GM19452 (cell line): ENCODE data around the gene DNAL4.

Source experiments
- ATAC-seq: cut with Tn5 transposase; IDR thresholded peaks from one replicate; pipeline ENCODE4 v1.9.1; 2021; ENCODE audit not compliant: unreplicated experiment

The DNAL4 gene

DNA sequence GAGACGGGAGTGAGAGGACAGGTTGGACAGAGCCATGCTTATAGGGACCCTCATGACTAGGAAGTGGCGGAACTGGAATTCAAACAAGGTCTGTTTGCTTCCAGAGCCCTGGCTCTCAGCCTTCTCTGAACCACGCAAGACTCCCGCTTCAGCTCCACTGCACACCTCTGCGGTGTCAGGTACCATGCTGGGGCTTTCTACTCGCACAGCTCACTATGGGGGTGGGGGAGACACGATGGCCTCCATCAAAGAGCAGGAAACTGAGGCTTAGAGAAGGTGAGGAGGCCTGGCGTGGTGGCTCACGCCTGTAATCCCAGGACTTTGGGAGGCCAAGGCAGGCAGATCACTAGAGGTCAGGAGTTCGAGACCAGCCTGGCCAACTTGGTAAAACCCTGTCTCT lies 52.4 kb downstream of the DNAL4 start:
- ATAC-seq = no peak

GRCh38 chr22:38741166-38741565 lies 52.8 kb downstream of the DNAL4 start:
- ATAC-seq = no peak

GRCh38 chr22:38740754-38741153 lies 53.2 kb downstream of the DNAL4 start:
- no peak for ATAC-seq

- ATAC-seq = no peak
Measured at GRCh38 chr22:38740116-38740723, 53.7 kb downstream of the DNAL4 start.

DNA sequence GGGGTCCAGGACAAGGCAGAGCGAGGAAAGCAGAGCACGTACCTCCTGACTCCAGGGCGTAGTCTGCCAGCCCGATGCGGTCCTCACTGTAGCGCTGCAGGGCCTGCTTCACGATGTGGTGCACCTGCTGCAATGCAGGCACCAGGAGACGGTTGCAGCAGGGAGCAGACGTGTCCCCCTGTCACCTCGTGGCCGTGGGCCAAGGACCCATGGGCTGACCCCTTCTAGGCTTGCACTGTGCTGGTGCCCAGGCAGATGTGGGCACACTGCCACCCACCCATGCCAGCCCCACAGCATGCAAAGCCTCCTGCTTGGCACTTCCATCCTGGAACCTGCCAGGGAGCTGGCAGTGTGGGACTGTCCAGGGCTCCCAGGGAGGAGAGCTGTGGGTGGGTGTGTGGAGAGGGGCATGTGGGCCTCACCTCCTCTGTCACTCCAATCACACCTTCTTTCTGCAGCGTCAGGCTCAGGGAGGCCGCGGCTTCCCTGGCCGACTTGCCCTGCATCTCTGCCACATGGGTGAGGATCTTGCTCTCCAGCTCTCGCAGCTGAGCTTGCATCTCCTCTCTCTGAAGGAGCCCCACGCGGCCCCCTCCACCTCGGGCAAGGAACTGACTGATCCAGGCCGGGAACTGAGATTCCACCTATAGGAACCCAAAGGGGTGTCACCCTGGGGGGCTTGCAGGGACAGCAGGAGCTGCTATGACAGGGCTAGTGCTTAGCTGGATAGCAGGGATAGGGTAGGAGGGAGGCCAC lies 54.5 kb downstream of the DNAL4 start:
- no peak for ATAC-seq

GRCh38 chr22:38738475-38739070 lies 55.4 kb downstream of the DNAL4 start:
- no peak for ATAC-seq

DNA sequence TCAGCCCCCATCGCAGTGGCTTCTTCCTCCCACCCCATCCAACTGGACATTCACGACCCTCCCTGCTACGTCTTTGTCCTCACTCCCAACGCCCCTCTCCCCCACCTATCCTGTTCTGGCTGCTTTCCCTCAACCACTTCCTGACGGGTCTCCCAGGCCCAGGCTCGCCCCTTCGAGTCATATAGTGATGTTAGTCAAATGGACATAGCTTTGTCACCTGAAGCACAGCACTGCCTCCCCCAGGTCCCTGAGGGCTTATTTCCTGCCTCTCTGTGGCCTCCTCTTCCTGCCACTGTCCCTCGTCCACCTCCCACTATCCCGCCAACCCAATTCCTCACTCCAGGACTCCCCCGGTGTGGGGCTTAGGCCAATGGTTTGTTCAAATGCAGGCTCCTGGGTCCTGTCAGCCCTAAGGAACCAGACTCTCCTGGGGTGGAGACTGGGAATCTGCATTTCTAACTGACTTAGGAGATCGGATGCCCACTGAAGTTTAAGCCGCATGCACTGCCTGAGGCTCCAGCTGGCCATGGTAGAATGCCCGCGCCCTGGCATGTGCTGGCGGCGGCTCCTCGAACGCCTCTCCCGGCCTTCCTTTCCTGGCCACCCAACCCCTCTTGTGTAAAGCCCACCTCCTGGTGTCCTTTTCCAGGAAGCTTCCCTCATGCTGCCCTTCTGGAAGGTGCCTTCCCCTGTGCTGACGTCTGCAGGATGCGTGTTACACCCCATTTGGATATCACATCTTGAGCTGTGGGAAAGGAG lies 56.5 kb downstream of the DNAL4 start:
- ATAC-seq = no peak

- ATAC-seq = no peak
Measured at GRCh38 chr22:38736257-38736570, 57.7 kb downstream of the DNAL4 start.

DNA sequence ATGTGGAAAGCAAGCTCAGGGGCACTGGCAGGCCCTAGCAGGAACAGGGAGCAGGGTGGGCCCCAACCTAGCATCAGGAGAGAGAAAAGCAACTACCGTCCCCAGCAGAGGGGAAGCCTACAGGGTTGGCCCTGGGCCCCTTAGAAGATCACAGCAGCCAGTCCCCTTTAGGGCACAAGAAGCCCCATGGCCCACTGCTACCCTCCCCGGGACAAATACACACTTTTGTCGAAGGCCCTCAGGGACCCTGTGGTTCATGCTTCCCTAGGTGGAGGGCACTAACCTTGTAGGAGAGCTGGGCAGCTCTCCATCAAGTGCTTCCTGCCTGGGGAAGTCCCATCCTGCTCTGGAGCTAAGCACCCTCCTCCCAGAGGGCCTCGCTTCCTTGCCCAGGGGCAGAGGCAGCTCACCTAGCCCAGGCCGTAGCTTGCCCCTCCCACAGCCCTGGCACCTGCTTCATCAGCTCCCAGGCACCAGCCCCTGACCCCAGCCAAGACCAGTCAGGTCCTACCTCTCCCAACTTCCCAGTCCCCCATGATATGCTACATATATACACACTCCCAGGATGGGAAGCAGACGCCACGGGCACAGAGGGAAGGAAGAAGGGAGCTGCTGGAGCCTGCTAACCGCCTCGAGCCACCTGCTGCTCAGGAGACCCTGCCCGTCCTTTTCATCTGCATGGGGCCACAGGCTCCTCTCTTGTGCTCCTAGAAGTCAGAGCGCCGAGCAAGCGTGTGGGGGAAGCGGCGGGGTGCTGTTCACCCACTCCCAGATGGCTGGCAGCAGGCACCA lies 58.3 kb downstream of the DNAL4 start:
- no peak for ATAC-seq

GRCh38 chr22:38735126-38735464 lies 58.8 kb downstream of the DNAL4 start:
- no peak for ATAC-seq

- no peak for ATAC-seq
Measured at GRCh38 chr22:38734421-38735100, 59.4 kb downstream of the DNAL4 start.

DNA sequence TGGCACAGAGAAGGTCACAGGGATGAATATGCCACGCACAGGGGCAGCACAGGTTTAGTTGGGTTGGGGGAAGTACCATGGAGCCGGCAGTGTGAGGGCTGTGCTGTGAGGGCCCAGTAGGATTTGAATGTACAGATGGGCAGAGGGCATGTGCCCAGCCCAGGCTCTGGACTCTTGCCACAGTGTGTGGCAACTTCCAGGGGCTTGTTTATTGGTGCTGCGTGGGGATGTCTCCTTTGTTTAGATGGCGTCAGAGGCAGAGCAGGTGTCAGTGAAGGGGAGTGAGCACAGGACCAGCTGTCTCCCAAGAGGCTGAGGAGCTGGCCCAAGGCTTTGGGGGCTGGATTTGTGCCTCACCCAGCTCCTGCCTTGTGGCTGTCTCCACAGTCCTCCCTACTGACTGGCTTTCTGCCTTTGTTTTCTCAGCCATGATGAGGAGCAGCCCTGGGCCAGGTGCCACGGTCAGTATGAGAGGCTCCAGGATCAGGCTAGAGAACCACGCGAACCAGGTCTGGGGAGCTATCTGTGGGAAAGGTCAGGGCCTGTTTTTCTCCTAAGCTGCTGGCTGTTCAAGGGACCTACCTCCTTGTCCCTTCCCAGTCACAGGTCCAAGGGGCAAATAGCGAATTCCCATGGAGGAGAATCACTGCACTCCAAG lies 60.1 kb downstream of the DNAL4 start:
- no peak for ATAC-seq

GRCh38 chr22:38733329-38733723 lies 60.6 kb downstream of the DNAL4 start:
- no peak for ATAC-seq

DNA sequence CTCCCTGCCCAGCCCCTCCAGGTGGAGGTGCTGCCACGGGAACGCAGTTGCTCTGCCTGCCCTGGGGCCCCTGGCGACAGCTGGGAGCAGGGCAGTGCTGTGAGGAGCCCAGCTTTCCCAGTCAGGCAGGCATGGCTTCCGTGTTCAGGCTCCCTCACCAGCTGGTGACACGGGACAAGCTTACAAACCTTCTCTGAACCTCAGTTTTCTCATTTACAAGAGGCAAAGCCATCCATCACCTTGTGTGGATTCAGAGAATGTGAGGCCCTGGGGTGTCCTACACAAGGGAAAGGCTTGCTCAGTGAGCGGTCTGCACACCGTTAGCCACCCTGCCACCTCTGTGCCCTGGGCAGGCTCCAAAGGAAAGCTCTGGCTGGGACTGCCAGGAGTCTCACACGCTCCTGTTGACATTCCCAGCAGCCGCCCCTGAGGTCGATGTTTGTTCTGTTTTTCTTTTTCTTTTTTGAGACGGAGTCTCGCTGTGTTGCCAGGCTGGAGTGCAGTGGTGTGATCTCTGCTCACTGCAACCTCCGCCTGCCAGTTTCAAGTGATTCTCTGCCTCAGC lies 61.6 kb downstream of the DNAL4 start:
- no peak for ATAC-seq

GRCh38 chr22:38731703-38732161 lies 62.2 kb downstream of the DNAL4 start:
- no peak for ATAC-seq

DNA sequence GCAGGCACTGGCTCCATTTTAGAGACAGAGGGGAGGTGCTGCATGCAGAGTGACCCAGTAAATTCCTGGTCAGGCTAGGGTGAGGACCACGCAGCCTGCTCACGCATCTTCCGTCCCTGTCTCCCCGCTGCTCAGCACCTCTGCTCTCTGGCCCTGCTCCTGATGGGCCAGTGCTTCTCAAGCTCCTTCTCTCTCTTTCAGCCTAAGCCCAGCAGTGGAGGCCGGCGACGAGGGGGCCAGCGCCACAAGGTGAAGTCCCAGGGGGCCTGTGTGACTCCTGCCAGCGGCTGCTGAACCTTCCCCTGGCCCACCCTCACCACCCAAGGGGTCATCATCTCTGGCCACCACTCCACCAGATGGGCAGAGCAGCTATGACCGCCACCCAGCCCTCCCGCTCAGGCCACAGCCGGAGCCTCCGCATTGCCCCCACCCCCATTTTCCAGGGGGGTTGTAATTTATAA lies 63.5 kb downstream of the DNAL4 start:
- no peak for ATAC-seq

DNA sequence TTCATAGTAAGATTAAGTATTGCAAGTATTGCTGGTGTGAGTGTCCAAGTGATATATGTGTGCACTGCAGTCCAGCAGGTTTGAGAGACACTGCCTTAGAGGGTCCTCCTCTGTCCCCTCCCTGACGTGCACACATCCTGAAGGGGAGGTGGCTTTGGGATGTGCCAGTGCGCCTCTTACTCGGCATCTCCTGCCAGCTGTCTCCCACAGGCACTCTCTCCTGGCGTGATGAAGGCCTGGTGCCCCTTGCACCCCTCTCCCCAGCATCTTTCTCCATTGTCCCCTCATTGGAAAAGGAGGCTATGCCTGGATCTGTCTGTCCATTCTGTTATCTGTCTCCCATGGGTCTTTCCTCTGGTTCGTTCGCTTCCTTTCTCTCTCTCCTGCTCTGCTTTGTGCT lies 64.0 kb downstream of the DNAL4 start:
- no peak for ATAC-seq

GRCh38 chr22:38728871-38729796 lies 64.8 kb downstream of the DNAL4 start:
- no peak for ATAC-seq
